NCI-H146 (cell line): Measurements from ENCODE around the gene ZNF836.
"Not testable (repeated sequence)": the region's sequence is repeated elsewhere in the genome, so short reads cannot be mapped to it uniquely, and the experiment has no call there.

Source experiments
- DNase-seq: peaks from one replicate; lab custom pipeline; 2025; lab: John Stamatoyannopoulos, UW

Gene ZNF836

DNA sequence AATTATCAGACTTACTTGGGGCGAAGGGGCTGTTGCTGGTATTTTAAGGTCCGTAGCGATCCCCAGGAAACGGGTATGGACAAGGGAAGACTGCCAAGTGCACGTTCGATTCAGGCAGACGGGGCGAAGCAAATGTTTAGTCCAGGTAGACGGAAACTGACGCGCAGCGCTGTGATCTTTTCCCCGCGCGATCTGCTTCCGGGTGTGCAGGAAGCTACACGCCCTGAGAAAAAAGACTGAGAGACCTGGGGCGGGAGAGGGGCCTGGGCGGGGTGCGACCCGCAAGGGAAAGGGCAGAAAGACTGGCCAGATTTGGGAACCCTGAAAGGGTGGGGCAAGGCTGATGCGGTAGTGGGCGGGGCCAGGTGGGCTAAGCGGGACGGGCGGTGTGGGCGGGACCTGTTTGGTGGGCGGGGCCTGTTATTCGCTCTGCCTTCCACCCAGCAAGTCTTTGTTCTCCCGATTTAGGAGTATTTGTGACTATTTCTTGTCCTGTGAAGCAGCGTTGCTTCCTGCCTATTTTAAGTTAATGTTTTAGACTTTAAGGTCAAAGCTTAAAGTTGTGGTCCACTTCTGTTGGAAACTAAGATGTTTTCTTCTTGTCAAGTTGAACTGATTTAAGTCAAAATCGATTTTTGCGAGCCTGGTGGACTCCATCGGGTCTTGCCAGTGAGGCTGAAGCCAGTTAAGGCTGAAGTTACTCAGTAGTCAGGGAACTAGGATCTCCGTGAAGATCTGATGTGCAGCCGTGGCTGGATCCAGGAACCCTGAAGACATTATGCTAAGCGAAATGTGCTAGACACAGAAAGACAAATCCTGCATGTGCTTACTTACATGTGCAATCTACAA lies at the start of gene ZNF836:
Gene ZNF836, minus strand, starts transcription at position 301 of the 849 bp plus-strand sequence. CDS start 3,549 bp downstream, outside the sequence.
- peak; percentile 87 for DNase-seq

DNA sequence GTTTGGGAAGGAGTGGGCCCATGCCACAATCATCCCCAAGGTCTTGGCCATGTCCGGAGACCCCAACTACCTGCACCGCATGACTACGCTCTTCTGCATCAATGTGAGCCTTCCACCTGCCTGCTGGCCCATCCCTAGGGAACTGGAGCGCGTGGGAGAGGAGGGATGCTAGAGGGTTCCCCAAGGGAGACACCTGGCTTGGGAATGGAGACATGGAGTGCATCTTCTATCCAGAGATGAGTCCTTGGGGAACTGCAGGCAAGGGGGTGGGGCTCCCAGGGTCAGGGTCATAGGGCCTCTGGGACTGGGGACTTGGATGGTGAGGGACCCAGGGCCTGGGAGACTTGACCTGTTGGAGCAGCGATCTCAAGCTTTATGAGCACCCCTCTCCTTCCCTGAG lies 49.6 kb upstream of the ZNF836 start:
- DNase-seq: no peak

DNA sequence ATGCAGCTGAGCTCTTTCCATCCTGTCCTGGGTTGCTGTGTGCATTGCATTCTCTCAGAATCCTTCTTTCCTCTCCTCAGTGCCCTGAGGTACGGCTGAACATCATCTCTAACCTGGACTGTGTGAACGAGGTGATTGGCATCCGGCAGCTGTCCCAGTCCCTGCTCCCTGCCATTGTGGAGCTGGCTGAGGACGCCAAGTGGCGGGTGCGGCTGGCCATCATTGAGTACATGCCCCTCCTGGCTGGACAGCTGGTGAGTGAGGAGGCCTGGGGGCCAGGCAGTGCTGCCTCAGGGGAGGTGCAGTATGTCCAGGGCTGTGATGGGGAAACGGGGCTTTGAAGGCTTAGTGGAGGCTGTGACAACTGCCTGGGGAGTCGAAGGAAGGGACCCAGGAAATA lies 48.2 kb upstream of the ZNF836 start:
- no peak for DNase-seq

DNA sequence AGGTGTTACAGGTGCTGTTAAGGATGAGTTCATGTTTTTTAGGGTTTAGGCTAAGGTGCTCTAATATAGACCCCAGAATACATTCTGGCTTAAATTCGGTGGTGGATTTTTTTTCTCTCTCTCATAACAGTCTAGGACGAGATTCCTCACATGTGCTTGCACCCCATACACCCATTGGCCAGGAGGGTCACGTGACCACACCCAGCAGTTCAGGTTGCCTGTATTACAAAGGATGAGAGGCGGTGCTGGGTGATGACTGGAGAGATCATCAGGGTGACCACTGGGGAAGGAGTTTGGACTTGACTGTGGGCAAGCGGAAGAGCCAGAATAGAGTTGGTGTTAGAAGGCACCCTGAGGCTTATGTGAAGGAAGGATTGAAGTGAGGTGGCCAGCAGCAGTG lies 46.2 kb upstream of the ZNF836 start:
- DNase-seq: no peak

DNA sequence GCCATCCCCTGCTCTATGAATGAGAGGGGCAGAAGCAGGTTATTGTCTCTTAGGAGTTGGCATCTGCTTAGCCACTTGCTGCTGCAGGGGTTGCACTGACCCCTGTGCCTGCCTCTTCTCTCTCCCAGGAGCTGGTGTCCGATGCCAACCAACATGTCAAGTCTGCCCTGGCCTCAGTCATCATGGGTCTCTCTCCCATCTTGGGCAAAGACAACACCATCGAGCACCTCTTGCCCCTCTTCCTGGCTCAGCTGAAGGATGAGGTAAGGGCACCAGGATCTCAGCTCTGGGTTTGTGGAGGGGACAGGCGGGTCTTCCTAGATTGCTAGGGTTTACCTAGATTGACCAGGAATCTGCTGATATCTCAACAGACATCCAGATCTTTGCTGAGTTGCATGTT lies 45.0 kb upstream of the ZNF836 start:
- no peak for DNase-seq

DNA sequence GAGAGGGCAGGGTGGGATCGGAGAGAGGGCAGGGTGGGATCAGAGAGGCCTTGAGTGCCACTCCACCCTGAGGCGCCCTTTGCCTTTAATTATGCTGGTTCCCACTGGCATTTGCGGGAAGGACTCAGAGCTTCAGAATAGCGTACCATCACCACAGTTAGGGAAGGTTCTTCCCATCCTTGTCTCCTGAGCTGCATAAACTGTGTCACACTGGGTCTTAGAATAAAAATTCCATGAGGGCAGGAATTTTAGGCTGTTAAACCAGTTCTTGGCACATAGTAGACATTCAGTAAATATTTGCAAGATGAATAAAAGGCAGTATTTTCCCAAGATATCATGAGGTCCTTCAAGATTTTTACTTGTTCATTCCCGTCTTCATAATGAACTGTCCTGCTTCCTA lies 42.8 kb upstream of the ZNF836 start:
- no peak for DNase-seq

DNA sequence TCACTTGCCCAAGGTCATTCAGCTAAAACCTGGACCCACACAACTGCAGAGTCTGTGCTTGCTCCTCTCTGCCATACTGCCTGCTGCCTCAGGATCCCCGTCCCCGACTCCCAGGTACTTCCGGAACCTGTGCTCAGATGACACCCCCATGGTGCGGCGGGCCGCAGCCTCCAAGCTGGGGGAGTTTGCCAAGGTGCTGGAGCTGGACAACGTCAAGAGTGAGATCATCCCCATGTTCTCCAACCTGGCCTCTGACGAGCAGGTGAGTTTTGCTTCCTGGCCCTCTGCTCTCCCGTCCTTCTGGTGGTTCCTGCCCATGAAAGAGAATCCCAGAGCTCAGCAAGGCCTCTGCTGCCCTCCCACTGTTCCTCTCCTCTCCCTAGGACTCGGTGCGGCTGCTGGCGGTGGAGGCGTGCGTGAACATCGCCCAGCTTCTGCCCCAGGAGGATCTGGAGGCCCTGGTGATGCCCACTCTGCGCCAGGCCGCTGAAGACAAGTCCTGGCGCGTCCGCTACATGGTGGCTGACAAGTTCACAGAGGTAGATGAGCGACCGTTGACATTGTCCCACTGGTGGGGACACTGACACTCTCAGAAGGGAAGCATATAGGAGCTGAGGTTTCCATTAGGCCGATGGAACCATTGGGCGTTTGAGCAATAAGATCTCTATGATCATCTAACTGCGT lies 41.3 kb upstream of the ZNF836 start:
- DNase-seq: no peak

DNA sequence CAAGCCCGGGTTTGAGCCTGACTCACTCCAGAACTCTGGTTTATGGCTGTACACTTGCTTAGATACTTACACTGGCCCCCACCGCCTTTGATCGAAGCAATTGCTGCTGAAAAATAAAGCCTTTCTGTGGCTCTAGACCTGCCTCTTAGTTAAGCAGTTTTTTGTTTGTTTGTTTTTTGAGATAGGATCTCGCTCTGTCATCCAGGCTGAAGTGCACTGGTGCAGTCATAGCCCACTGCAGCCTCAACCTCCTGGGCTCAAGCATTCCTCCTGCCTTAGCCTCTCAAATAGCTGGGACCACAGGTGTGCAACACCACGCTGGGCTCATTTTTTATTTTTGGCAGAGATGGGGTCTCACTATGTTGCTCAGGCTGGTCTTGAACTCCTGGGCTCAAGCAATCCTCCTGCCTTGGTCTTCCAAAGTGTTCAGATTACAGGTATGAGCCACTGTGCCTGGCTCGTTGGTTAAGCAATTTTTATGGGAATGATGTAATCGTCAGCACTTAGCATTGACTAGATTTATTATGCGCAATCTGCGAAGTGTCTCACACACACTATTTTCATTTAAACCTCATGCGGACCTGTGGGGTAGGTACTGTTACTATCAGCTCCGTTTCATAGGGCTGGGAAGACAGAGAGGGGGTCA lies 40.6 kb upstream of the ZNF836 start:
- no peak for DNase-seq

DNA sequence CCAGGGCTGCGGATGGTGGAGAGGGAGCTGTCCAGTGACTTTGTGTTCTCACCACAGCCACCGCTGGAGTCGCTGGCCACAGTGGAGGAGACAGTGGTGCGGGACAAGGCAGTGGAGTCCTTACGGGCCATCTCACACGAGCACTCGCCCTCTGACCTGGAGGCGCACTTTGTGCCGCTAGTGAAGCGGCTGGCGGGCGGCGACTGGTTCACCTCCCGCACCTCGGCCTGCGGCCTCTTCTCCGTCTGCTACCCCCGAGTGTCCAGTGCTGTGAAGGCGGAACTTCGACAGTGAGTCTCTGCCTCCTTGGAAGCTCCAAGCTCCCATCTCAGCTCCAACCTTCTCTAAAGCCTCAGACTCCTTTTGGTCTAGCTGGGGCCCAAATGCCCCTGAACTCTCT lies 39.8 kb upstream of the ZNF836 start:
- DNase-seq: no peak

DNA sequence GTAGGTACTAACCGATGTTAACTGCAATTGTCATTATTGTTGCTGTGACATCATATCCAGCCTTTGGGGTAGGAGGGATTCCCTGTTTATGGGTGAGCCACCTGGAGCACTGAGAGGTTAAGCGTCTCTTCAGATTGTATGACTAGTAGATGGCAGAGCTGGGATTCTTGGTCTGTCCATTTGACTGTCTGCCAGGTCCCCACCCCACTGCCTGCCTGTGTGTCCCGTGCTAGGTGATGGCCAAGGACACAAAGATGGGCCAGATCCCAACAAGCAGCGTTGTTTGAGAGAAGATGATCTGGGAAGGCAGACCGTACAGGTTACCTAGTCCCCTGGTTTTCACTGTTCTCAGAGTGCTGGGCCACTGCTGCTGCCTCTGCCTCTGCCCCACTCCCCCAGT lies 35.1 kb upstream of the ZNF836 start:
- no peak for DNase-seq

DNA sequence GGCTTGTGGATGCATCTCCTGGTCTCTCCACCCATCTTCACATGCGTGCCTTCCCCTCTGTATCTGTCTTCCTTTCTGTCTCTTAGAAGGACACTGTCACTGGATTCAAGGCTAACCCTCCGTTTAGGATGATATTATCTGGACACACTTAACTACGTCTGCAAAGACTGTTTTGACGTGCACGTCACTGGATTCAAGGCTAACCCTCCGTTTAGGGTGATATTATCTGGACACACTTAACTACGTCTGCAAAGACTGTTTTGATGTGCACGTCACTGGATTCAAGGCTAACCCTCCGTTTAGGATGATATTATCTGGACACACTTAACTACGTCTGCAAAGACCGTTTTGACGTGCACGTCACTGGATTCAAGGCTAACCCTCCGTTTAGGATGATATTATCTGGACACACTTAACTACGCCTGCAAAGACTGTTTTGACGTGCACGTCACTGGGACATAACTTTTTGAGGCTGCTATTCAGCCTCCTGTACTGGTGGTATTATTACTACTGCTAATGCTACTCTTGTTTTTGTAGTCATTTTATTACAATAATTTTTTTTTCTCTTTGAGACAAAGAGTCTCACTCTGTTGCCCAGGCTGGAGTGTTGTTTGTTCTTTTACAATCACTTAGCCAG lies 29.5 kb upstream of the ZNF836 start:
- DNase-seq: not testable (repeated sequence)

DNA sequence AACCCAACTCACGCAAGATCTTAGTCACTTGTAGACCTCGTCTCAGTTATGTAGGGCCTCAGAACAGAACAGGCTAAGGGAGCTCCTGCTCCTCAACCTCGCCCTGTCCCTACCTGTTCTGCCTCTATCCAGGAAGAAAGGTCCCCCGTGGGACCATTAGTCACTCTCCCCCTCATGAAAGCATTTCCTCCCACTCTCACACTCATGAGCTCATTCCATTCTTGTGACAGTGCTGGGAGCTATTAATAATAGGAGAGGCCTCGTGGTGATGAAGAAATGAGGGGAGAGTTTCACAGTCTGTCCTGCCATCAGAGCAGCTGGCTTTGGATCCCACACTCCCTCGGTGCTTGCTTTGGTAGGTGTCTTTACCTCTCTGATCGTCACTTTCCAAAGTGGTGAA lies 28.6 kb upstream of the ZNF836 start:
- no peak for DNase-seq

DNA sequence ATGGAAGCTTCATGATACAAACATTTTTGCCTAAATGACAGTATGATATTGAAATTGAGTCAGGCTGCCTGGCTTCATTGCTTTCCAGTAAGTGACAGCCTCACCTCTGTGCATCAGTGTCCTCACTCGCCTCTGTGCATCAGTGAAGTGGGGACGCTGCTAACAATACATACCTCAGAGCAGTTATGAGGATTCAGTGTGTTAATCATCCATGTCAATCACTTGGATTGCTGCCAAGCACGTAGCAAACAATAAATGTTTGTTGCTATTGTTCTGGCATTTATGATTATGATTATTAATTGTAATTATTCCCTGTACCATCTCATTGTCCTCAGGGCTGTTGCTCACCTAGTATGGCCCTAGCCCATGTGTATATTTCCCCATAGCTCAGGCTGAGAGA lies 27.3 kb upstream of the ZNF836 start:
- DNase-seq: no peak

DNA sequence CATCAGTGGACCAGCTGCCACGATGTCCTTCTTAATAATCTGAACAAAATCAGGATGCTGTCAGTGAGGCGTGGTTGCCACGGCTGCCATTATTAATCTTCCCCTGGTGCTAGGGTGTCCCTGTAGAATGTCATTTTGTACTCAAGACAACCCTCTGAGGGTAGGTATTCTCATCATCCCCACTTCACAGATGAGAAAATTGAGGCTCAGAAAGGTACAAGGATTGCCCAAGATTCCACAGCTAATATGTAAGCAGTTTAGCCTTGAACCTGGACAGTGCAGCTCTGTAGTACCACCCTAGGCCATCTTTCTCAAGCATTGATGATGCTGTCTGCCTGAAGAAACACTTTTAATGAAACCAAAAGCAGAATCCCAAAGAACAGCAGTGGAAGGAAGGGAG lies 26.5 kb upstream of the ZNF836 start:
- no peak for DNase-seq

DNA sequence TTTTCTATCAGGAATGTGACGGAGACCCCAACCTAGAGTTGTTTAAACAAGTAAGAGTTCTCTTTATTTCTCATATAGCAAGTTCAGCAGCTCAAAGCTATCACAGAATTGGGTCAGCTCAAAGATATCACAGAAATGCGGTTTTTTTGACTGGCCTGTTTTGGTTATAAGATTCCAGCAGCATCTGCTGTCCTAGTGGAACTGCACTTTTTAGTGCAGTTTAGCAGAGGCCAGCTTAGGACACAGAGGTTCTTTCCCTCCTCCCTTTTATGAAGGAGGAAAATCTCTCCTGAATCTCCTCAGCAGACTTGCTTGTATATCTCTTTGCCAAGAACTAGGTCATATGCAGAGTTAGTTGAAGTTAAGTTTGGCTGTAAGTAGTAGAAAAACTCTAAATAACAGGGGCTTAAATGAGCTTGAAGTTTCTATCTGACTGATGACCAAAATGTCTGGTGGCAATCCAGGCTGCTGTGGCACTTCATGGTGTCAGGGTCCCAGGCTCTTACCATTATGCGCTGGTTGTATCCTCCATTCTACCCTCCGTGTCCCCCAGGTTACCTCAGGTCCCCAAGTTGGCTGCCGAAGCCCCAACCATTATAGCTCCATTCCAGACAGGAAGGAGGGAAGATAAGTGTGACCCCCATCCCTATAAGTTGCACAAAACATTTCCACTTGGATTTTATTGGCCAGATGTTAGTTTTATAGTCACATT lies 25.0 kb upstream of the ZNF836 start:
- no peak for DNase-seq

DNA sequence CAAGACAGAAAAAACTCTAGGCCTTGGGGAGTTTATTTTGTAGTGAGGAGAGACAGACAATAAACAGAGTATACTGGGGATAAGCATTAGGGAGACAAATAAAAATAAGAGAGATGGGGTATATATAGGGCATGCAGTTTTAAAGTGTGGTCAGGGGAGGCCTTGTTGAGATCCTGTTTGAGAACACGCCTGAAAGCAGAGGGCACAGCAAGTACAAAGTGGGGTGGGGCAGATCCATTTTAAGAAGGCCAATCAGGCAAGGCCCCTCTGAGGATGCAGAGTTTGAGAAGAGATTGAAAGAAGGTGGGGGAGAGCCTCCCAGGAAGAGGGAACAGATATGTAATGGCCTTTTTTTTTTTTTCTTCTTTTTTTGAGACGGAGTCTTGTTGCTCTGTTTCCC lies 20.5 kb upstream of the ZNF836 start:
- no peak for DNase-seq

DNA sequence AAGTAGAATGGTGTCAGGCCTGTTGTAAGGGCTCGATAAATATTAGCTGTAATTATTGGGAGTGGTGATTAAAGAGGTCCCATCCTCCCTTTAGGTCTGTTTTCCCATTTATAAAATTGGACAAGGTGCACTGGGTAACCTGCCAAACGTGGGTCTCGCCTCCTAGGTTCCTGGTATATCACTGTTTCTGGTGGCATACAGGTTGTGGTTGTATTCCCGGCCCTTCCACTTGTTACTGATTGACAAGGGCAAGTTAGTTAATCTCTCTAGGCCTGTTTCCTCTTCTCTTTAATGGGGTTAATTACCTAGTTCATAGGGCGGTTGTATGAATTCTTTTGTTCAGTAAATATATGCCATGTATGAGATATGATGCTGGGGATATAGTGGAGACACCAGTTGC lies 20.0 kb upstream of the ZNF836 start:
- no peak for DNase-seq

DNA sequence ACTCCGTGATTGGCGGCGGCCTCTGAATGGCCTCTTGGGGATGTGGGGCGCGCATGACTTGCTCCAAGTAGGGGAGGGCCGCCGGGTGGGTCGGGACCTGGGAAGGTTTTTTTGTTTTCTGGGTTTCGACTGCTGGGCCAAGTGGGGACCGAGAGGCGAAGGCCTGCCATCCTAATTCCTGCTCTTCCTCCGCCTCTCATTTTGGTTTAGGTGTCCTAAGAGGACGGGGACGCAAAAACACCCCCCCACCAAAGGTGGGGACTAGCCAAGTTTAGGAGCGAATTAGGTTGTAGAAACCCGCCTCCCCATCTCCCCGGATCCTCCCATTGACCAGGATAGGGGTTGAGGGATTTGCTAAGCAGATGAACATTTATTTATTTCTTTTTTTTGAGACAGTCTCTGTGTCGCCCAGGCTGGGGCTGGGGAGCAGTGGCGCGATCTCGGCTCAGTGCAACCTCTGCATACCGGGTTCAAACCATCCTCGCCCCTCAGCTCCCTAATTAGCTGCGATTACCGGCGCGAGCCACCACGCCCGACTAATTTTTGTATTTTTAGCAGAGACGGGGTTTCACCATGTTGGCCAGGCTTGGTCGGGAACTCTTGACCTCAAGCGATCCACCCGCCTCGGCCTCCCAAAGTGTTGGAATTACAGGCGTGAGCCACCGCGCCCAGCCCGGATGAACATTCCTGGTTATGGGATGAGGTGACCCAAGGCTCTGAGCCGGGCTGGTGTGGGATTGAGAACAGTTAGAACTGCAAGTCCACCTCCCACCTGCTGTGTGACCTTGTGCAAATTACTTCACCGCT lies 19.3 kb upstream of the ZNF836 start:
- no peak for DNase-seq

DNA sequence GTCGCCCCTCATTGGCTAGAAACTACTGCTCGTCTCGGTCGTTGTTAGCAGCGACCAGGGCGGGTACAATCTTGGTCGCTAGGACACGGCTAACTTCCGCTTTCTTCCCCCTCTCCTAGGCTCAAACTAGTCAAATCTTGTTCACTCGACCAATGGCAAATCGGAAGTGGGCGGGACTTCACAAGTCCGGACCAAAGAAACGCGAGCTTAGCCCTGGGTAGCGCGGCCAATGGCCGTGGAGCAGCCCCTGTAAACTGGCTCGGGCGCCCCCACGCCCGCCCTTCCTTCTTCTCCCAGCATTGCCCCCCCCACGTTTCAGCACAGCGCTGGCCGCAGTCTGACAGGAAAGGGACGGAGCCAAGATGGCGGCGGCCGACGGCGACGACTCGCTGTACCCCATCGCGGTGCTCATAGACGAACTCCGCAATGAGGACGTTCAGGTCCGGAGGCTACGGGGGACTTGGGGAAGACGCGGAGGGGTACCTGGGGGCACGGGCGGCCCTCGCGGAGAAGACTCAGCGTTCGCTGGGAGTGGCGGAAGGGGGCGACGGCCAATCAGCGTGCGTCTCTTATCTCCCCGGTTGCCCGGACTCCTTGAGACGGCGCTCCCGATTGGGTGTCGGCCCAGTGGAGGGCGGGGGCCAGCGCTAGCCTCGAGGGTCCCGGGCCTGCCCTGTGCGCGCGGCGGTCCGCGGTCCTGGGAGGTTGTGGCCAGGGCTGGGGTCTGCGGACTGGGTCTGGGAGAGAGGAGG lies 18.5 kb upstream of the ZNF836 start, which contains the start of gene PPP2R1A:
Gene PPP2R1A, plus strand, starts transcription at position 318 of the 752 bp plus-strand sequence. Its CDS starts 45 bp downstream, at position 363.
- peak; percentile 100 for DNase-seq
